ENCODE data around the gene FAM171A2.

GRCh38 chr17:44315760-44316731 lies 47.6 kb downstream of the FAM171A2 start:
- TF ChIP-seq JUND (IDR thresholded peaks at IDR 0.05) (no peak), CTCF (IDR thresholded peaks at IDR 0.05; ENCODE audit: low read depth, low read length, missing input control) (no peak), GABPA (IDR thresholded peaks at IDR 0.05 in 1 of 2, conservative IDR thresholded peaks at IDR 0.05 in 1 of 2) (no peak), MAX (IDR thresholded peaks at IDR 0.05) (no peak), TAF1 (conservative IDR thresholded peaks at IDR 0.05) (no peak), SP1 (IDR thresholded peaks at IDR 0.05) (no peak), RXRA (IDR thresholded peaks at IDR 0.05) (no peak), YY1 (IDR thresholded peaks at IDR 0.05) (no peak), RAD21 (IDR thresholded peaks at IDR 0.05) (no peak), ATF3 (IDR thresholded peaks at IDR 0.05) (no peak), REST (IDR thresholded peaks at IDR 0.05) (no peak)
